Measurements from ENCODE around the gene CABCOCO1. TPM values are rescaled to one million over a fixed set of nuclear protein-coding genes. Genes with fewer than 3 reads are reported as not detected.

CABCOCO1 gene
- total and polyA plus RNA-seq, 2 of the 13 experiments (the other 11 are each of a cell fraction or from before 2014, with no cell fraction given), result not detected

DNA sequence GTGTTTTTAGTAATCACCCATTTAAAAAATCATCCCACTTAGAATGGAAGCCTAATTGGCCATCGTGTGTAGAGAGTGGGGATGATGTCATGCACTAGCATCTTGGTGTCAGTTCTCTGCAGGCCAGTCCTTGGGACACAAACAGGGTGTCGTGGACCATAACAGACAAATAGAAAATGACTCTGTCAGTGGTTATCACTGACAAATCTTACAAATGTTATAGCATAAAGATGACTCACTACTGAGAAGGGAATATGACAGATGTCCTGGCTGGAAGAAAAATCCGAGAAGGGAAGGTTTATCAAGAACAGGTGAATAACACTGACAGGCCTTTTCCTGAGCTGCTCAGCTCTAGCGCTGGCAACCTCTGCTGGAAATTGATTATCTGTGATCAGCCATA lies 10.6 kb downstream of the CABCOCO1 start:
- FAIRE-seq (no peak), ATAC-seq (no peak), DNase-seq (ENCODE audit: low spot score) (no peak)
- BruUV-seq (replicated peaks), result no TSS peak
- Histone ChIP-seq H3K4me3 (replicated peaks in 1 of 3; ENCODE audit: insufficient read depth in 1 of 3, low read depth in 2 of 3, low read length in 3 of 3) (no peak overlapping the region), H3K4me2 (ENCODE audit: low read depth, low read length) (no peak overlapping the region), H3K27ac (ENCODE audit: extremely low read length, insufficient read depth, low read length) (no peak overlapping the region), H3K9me3 (ENCODE audit: low read length) (no peaks in the 10 kb centered on the region), H3K79me2 (ENCODE audit: insufficient read depth, low read length) (no peaks in the 10 kb centered on the region), H3K9ac (ENCODE audit: insufficient read depth, low read depth, low read length) (no peak overlapping the region), H3K36me3 (replicated peaks in 1 of 2; ENCODE audit: control insufficient read depth in 1 of 2, insufficient read depth in 2 of 2, low read length in 2 of 2) (no peaks in the 10 kb centered on the region), H4K20me1 (ENCODE audit: insufficient read depth, low read length) (no peaks in the 10 kb centered on the region), H3K27me3 (ENCODE audit: control insufficient read depth in 1 of 2, insufficient read depth in 2 of 2, low read length in 2 of 2) (no peaks in the 10 kb centered on the region; a peak in 1 of 5 replicates), H2AFZ (ENCODE audit: low read length) (no peak overlapping the region), H3K4me1 (ENCODE audit: insufficient read depth, low read length) (no peaks in the 10 kb centered on the region)
- 0 out of 2 replicates have a peak, but pooled peaks have one; percentile 28 for TF ChIP-seq CREB1 (IDR thresholded peaks at IDR 0.05)
- no peak for TF ChIP-seq CREB1 (CRISPR knock-in tag; IDR thresholded peaks at IDR 0.05)
- TF ChIP-seq ATF7 (IDR thresholded peaks at IDR 0.05), result peak; percentile 78
- no peak for TF ChIP-seq ATF7 (CRISPR knock-in tag; IDR thresholded peaks at IDR 0.05)
- no peak for TF ChIP-seq NFE2L1 (CRISPR knock-in tag; IDR thresholded peaks at IDR 0.05; ENCODE audit: borderline replicate concordance)
- no peak for TF ChIP-seq ZBTB7A (CRISPR knock-in tag; IDR thresholded peaks at IDR 0.05)
- CTCF ChIA-PET (ENCODE audit: low intra/inter-chr PET ratio, low total read pairs), result no interaction called here
- in situ Hi-C loops (cut with HindIII; ENCODE audit: extremely low pct_ligation_motif_present, low pct_unique_long_range_greater_than_20kb) (no loop called here), intact Hi-C loops (cut with micrococcal nuclease; ENCODE audit: unreplicated experiment) (no loop called here)
- WGBS (ENCODE audit: low lambda C conversion rate), result 26% methylated on average over 4 of the region's 4 CpGs
- POLR2A ChIA-PET, result no interaction called here

DNA sequence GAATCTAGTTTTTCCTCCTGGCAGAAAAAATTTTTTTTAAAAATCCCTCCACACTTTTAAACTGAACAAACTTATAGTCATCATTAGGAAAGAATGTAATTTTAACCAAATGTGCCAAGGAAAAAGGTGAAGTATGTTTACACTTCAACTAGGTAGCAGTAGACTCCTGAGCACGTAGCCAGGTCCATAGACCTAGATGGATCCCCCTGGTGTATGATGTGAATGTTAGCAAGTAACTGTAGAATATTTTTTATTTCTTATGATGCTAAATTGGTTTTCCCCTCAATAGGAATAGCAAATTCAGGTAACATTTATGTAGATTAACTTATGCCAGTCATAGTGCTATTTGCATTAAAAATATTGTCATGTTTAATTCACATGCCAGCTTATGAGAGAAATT lies 19.6 kb downstream of the CABCOCO1 start:
- DNase-seq (ENCODE audit: low spot score) (no peak), ATAC-seq (peak; percentile 42; the same call in 1 of the 3 replicates), FAIRE-seq (no peak)
- H3K4me2 ChIP-seq (ENCODE audit: low read depth, low read length), result no peak overlapping the region
- no TSS peak for BruUV-seq (replicated peaks)
- ChIA-PET CTCF (ENCODE audit: low intra/inter-chr PET ratio, low total read pairs) (no interaction called here), POLR2A (no interaction called here)
- in situ Hi-C loops (cut with HindIII; ENCODE audit: extremely low pct_ligation_motif_present, low pct_unique_long_range_greater_than_20kb) (no loop called here), intact Hi-C loops (cut with micrococcal nuclease; ENCODE audit: unreplicated experiment) (no loop called here)
- no peaks in the 10 kb centered on the region for H3K4me1 ChIP-seq (ENCODE audit: insufficient read depth, low read length)
- H2AFZ ChIP-seq (ENCODE audit: low read length), result no peak overlapping the region
- no peak overlapping the region for H3K4me3 ChIP-seq (replicated peaks in 1 of 3; ENCODE audit: insufficient read depth in 1 of 3, low read depth in 2 of 3, low read length in 3 of 3)
- H3K79me2 ChIP-seq (ENCODE audit: insufficient read depth, low read length), result no peaks in the 10 kb centered on the region
- WGBS (ENCODE audit: low lambda C conversion rate), result 0% methylated on average over 1 of the region's 1 CpG
- no peaks in the 10 kb centered on the region for H3K9me3 ChIP-seq (ENCODE audit: low read length)
- H3K36me3 ChIP-seq (replicated peaks in 1 of 2; ENCODE audit: control insufficient read depth in 1 of 2, insufficient read depth in 2 of 2, low read length in 2 of 2), result no peaks in the 10 kb centered on the region
- no peak overlapping the region for H3K9ac ChIP-seq (ENCODE audit: insufficient read depth, low read depth, low read length)
- H3K27ac ChIP-seq (ENCODE audit: extremely low read length, insufficient read depth, low read length), result no peak overlapping the region
- H3K27me3 ChIP-seq (ENCODE audit: control insufficient read depth in 1 of 2, insufficient read depth in 2 of 2, low read length in 2 of 2), result no peaks in the 10 kb centered on the region
- H4K20me1 ChIP-seq (ENCODE audit: insufficient read depth, low read length), result no peaks in the 10 kb centered on the region
- TF ChIP-seq, protein P1, sequence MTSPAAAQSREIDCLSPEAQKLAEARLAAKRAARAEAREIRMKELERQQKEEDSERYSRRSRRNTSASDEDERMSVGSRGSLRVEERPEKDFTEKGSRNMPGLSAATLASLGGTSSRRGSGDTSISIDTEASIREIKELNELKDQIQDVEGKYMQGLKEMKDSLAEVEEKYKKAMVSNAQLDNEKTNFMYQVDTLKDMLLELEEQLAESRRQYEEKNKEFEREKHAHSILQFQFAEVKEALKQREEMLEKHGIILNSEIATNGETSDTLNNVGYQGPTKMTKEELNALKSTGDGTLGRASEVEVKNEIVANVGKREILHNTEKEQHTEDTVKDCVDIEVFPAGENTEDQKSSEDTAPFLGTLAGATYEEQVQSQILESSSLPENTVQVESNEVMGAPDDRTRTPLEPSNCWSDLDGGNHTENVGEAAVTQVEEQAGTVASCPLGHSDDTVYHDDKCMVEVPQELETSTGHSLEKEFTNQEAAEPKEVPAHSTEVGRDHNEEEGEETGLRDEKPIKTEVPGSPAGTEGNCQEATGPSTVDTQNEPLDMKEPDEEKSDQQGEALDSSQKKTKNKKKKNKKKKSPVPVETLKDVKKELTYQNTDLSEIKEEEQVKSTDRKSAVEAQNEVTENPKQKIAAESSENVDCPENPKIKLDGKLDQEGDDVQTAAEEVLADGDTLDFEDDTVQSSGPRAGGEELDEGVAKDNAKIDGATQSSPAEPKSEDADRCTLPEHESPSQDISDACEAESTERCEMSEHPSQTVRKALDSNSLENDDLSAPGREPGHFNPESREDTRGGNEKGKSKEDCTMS (CRISPR knock-in tag; conservative IDR thresholded peaks at IDR 0.05), result no peak
- TF ChIP-seq ZBTB49 (CRISPR knock-in tag; IDR thresholded peaks at IDR 0.05; ENCODE audit: borderline replicate concordance), result no peak
- no peak for TF ChIP-seq ZNF276 (CRISPR knock-in tag; IDR thresholded peaks at IDR 0.05; ENCODE audit: low read depth)
- TF ChIP-seq, protein P2, sequence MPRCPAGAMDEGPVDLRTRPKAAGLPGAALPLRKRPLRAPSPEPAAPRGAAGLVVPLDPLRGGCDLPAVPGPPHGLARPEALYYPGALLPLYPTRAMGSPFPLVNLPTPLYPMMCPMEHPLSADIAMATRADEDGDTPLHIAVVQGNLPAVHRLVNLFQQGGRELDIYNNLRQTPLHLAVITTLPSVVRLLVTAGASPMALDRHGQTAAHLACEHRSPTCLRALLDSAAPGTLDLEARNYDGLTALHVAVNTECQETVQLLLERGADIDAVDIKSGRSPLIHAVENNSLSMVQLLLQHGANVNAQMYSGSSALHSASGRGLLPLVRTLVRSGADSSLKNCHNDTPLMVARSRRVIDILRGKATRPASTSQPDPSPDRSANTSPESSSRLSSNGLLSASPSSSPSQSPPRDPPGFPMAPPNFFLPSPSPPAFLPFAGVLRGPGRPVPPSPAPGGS (CRISPR knock-in tag; IDR thresholded peaks at IDR 0.05), result no peak
- no peak for TF ChIP-seq ETV6 (CRISPR knock-in tag; conservative IDR thresholded peaks at IDR 0.05)

Data from HepG2 (cell line).